PFSK-1 (cell line): ENCODE results near the gene TMC4. TPM values are rescaled to one million over a fixed set of nuclear protein-coding genes. Genes with fewer than 3 reads are reported as not detected.

Experiments
- FOXP2 ChIP-seq: optimal IDR thresholded peaks from 2 replicates; pipeline ENCODE3; 2011; ENCODE audit warnings: borderline replicate concordance, control low read depth, inconsistent platforms; ENCODE audit not compliant: insufficient read depth; ENCODE audit errors: extremely low read length, extremely low read depth
- POLR2AphosphoS5 ChIP-seq: IDR thresholded peaks from 2 replicates; pipeline ENCODE4 v1.6.1; 2012; ENCODE audit warnings: low read depth, mild to moderate bottlenecking, control low read depth, low read length, moderate library complexity
- SIN3A ChIP-seq: IDR thresholded peaks from 2 replicates; pipeline ENCODE4 v1.6.1; 2012; ENCODE audit warnings: mild to moderate bottlenecking, low read length, moderate library complexity, borderline replicate concordance; ENCODE audit not compliant: insufficient read depth
- TAF1 ChIP-seq: IDR thresholded peaks from 2 replicates; pipeline ENCODE4 v1.6.1; 2012; ENCODE audit warnings: low read length, control low read depth, borderline replicate concordance; ENCODE audit not compliant: insufficient read depth
- polyA plus RNA-seq: library from polyadenylated mRNA; unstranded; fragments of >200 nt; gene quantifications from one replicate; pipeline ENCODE4 v1.2.1, GENCODE V29; 2012; ENCODE audit warnings: low read depth, missing spikeins; ENCODE audit not compliant: insufficient read length
- TF ChIP-seq, protein P1 (sequence below), 2 experiments: IDR thresholded peaks; 2 replicates each; pipeline versions ENCODE4 v1.6.1 to v1.8.0; 2011 to 2012; ENCODE audit warnings: low read depth in 2 of 2, low read length in 2 of 2, control low read depth in 1 of 2, inconsistent platforms in 1 of 2, mild to moderate bottlenecking in 1 of 2, moderate library complexity in 1 of 2; ENCODE audit not compliant: insufficient read depth in 1 of 2

Gene TMC4, protein sequence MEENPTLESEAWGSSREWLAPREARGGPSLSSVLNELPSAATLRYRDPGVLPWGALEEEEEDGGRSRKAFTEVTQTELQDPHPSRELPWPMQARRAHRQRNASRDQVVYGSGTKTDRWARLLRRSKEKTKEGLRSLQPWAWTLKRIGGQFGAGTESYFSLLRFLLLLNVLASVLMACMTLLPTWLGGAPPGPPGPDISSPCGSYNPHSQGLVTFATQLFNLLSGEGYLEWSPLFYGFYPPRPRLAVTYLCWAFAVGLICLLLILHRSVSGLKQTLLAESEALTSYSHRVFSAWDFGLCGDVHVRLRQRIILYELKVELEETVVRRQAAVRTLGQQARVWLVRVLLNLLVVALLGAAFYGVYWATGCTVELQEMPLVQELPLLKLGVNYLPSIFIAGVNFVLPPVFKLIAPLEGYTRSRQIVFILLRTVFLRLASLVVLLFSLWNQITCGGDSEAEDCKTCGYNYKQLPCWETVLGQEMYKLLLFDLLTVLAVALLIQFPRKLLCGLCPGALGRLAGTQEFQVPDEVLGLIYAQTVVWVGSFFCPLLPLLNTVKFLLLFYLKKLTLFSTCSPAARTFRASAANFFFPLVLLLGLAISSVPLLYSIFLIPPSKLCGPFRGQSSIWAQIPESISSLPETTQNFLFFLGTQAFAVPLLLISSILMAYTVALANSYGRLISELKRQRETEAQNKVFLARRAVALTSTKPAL
- polyA plus RNA-seq, result 0.60 TPM

DNA sequence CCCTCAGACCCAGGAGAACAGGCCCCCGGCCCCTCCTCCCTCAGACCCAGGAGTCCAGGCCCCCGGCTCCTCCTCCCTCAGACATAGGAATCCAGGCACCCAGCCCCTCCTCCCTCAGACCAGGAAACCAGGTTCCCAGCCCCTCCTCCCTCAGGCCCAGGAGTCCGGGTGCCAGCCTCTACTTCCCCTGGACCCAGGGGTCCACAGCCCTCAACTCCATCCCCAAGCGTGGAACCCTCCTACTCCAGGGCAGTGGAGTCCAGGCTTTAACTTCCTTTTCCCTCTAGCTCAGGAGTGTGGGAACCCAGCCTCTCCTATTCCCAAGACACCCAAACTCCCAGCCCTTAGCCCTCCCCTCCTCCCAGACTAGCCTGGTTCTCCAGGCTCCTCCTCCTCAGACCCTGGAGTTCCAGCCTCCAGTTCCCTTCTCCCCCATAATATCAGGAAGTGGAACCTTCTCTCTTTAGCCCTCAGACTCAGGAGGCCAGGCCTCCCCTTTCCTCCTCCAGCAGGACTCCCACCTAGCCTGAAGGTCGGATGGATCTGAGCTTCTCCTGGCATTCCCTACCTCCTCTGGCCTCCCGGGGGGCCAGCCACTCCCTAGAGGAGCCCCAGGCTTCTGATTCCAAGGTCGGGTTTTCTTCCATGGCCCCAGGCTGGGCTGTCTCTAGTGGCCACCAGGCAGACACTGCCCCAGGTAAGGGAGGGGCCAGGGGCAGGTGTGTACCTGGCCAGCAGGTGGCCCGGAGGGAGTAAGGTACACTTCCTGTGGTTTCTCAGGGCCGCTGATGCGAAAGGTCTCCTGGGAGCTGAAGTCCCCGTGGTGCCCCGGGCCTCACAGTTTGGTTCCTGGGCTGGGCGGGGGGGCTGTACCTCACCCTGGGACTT lies at the start of gene TMC4:
TMC4 (minus strand) TSS at position 690 of the 888 bp plus-strand sequence; CDS start at position 647, 43 bp downstream.
- TF ChIP-seq FOXP2, result no peak
- TF ChIP-seq TAF1, result no peak
- TF ChIP-seq, protein P1, sequence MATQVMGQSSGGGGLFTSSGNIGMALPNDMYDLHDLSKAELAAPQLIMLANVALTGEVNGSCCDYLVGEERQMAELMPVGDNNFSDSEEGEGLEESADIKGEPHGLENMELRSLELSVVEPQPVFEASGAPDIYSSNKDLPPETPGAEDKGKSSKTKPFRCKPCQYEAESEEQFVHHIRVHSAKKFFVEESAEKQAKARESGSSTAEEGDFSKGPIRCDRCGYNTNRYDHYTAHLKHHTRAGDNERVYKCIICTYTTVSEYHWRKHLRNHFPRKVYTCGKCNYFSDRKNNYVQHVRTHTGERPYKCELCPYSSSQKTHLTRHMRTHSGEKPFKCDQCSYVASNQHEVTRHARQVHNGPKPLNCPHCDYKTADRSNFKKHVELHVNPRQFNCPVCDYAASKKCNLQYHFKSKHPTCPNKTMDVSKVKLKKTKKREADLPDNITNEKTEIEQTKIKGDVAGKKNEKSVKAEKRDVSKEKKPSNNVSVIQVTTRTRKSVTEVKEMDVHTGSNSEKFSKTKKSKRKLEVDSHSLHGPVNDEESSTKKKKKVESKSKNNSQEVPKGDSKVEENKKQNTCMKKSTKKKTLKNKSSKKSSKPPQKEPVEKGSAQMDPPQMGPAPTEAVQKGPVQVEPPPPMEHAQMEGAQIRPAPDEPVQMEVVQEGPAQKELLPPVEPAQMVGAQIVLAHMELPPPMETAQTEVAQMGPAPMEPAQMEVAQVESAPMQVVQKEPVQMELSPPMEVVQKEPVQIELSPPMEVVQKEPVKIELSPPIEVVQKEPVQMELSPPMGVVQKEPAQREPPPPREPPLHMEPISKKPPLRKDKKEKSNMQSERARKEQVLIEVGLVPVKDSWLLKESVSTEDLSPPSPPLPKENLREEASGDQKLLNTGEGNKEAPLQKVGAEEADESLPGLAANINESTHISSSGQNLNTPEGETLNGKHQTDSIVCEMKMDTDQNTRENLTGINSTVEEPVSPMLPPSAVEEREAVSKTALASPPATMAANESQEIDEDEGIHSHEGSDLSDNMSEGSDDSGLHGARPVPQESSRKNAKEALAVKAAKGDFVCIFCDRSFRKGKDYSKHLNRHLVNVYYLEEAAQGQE (IDR thresholded peaks at IDR 0.05; ENCODE audit: insufficient read depth in 1 of 2, low read depth in 2 of 2, low read length in 2 of 2), result no peak
- TF ChIP-seq SIN3A, result no peak; the same call in 1 of the 2 replicates
- no peak for TF ChIP-seq POLR2AphosphoS5

DNA sequence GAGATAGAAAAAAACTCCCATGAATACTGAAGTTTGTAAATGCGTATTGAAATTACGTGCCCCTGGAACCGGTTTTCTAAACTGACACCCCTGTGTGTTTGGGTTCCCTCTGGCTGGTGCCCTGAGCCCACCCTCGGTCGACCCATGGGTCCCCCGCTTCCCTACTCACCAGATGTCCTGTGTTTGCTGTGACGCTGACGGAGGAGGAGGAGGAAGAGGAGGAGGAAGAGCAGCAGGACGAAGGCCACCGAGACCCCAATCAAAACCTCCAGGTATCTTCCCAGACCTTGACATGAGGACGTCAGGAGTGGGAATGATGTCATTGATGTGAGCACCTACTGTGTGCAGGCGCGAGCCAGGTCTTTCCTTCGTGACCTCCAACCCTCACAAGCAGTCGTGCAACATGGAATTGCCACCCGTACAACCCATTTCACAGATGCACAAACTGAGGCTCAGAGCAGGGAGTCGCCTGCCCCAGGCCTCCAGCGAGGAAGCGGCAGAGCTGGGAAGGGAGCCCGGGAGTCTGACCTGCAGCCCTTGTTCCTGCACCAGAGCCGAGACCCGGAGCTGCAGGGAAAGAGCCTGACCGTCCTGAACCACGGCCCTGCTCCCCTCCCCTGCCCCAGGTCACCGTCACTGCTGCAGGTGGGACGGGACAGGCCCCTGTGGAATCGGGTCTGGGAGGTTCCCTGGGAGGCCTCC lies 46.2 kb upstream of the TMC4 start:
- TF ChIP-seq POLR2AphosphoS5, result no peak
- TF ChIP-seq, protein P1 (IDR thresholded peaks at IDR 0.05; ENCODE audit: insufficient read depth in 1 of 2, low read depth in 2 of 2, low read length in 2 of 2), result no peak
- TF ChIP-seq TAF1, result no peak
- TF ChIP-seq FOXP2, result no peak
- no peak for TF ChIP-seq SIN3A

DNA sequence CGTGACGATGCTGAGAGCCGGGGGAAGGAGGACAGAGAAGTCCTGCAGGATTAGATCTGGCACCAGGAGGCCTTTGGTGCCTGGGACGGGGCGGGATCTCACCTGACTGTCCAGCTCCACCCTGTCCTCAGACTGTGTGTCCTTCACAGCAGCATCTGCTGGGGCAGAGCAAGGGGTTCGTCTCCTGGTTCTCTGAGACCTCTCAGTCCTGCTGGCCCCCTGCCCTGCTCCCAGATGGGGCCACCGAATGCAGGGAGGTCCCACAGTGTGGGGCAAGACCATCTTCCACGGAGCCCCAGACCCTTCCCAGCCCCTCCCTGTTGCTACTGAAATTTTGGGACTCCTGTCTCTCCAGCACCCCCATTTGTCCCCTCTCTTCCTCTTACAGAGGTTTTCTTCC lies 45.3 kb upstream of the TMC4 start:
- TF ChIP-seq POLR2AphosphoS5 (no peak), FOXP2 (no peak), TAF1 (no peak), SIN3A (no peak)
- TF ChIP-seq, protein P1 (IDR thresholded peaks at IDR 0.05; ENCODE audit: insufficient read depth in 1 of 2, low read depth in 2 of 2, low read length in 2 of 2), result no peak

DNA sequence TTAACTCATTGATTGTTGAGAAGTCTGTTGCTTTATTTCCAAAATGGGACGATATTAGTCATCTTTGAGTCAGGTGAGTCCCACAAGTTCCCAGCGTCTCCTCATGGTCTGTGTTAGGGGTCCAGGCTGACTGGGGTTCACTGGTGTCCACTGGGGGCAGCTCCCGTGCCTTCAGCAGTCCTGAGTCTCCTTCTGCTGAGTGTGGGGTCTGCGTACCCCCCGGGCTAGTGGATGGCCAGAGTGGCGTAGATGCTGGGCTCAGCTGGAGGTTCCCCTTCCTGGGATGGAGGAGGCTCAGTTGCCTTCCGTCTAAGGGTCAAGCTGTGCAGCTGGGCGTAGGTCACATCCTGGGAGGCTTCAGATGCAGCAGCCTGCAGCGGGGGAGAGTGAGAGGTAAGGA lies 43.9 kb upstream of the TMC4 start:
- no peak for TF ChIP-seq TAF1
- TF ChIP-seq, protein P1 (IDR thresholded peaks at IDR 0.05; ENCODE audit: insufficient read depth in 1 of 2, low read depth in 2 of 2, low read length in 2 of 2), result no peak
- TF ChIP-seq SIN3A, result no peak
